ENCODE results near the gene C20orf204.

Gene C20orf204

DNA sequence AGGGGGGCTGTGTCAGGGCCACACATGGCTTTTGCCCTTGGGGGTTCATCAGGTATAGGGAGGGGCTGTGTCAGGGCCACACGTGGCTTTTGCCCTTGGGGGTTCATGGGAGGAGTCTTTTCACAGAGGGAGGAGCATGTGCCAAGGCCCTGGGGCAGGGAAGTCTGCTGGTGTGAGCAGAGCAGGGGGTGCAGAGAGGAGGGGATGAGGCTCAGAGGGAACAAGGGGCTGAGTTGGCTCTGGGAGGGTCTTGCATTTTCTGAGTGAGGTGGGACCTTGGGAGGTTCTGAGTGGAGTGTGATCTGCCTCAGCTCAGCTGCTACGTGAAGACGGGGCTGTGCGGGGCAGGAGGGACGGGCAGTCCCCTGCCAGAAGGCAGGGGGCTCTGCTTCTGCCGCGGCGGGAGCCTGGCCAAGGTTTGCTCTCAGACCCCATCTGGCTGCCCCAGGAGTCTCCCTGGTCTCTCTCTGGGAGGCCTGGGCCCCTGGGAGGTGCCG is 19.5 kb downstream of the C20orf204 start:
- no peak for DNase-seq

DNA sequence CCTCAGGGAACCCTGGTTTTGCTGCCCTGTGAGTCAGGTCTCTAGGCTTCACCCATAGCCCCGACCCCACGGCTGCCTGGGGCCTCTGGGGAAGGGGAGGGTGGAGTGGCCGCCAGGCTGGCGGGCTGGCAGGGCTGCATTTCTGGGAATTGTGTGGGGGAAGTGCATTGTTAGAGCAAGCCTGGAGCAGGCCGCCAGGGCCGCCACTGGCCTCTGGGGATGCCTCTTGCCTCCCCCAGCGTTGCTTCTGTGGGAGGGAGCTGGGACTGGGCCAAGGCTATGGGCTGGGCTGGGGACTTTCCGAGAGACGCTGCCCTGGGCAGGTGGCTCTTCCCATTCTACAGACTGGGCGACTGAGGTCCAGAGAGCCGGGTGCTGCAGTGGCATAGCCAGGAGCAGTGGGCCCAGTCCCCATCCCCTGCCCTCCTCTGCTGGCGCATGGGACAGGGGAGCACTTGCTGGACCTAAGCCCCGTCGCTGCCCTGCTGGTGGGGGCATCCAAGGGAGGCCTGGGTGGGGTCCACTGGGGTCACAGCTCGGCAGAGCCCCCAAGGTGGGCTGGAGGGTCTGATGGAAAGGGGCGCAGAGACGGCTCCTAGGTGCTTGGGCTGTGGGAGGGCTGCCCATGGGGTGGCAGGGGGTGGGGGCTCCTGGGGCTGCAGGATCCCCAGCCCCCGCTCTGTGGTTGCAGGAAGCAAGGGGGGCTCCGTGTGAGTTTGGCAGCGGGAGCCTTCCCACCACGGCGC is 20.1 kb downstream of the C20orf204 start:
- DNase-seq = no peak

- no peak for DNase-seq
Measured at GRCh38 chr20:64056639-64056888, 20.6 kb downstream of the C20orf204 start.

DNA sequence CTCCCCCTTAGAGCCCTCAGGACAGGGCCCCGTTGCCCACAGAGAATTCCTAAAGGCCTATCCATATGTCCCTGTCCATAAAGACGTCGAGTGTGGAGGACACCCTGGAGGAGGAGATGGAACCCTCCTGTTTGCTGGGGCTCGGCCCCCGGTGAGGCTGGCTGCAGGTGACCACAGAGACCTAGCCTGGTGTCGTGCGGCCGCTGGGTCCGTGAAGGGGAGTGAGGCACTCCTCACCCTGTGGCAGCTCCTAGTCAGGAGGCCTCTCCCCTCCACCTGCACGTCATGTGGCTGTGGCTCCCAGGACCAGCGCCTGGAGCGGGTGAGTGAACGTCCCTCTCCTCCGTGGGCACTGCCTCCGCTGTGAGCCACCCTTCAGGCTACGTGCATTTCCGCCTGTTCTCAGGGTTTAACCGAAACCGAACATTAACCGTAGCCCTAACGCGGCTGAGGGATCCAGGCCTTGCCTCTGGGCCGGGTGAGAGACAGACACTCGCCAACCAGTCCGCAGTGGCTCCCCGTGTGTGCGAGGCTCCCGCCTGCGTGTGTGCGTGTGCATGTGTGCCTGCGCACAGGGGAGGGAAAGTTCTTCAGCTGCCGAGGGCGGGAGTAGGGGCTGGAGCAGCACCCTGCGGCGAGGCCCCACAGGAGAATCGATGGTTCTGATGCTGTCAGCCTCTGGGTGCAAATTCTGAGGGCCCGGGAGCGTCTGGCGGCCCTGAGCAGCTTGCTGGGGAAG is 21.1 kb downstream of the C20orf204 start:
- DNase-seq = no peak

GRCh38 chr20:64057628-64058498 is 21.9 kb downstream of the C20orf204 start:
- peak in 23 of 56 donors; percentile 7 to 65 (median 27) for DNase-seq

DNA sequence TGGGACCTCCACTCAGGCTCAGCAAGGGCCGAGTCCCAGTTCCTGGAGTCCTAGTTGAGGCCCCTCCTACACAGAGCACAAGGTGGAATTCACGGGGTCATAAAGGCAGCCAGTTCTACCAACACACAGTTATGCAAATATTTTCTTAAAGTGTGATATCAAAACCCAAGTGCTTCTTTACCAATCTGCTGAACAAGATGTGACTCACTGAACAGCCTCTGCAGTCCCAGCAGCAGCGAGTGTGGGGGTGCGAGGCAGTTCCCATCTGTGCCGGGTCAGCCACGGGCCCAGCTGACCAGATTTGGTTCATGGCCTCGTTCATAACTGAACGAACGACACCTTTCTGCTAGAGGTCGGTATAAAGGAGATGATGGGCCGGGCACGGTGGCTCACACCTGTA is 22.6 kb downstream of the C20orf204 start:
- DNase-seq = peak in 1 of 56 donors; percentile 11

- DNase-seq = peak in 4 of 56 donors; percentile 34 to 58 (median 46)
Measured at GRCh38 chr20:64062276-64062595, 26.3 kb downstream of the C20orf204 start.

DNA sequence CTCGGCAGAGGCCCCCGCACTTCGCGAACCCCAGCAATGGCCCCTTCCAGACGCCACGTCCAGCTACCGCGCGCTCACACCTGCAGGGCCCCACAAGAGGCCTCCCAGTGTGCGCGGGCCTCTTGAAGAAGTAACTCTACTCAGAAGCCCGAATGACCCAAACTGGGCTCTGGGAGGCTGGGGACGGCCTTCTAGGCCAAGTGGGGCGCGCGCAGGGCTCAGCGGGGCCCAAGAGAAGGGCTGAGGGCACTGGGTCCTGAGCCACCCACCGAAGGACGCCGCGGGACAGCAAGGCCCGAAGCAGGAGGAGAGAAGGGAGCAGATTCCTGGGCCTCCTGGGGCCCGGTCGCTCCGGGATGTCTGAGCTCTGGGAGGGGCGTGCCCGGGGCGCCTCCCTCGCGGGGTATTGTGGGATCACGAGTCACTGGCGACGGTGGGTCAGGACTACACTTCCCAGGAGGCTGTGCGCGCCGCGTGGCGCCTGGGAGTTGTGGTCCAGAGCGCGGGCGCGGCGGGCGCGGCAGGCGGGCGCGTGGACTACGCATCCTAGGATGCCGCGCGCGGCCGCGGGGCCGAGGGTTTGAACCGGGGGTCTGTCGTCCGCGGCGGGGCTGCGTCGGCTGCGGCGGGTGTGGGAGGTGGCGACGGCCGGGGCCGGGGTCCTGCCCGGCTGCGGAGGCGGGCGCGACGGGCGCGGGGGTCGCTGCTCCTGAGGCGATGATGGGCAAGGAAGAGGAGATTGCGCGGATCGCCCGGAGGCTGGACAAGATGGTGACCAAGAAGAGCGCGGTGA is 26.8 kb downstream of the C20orf204 start, which contains the start of gene TCEA2:
TSS of gene TCEA2 (plus strand) at position 603 of the 793 bp plus-strand sequence. CDS start at position 718, 115 bp downstream.
- peak; percentile 44 to 99 (median 94) for DNase-seq

DNA sequence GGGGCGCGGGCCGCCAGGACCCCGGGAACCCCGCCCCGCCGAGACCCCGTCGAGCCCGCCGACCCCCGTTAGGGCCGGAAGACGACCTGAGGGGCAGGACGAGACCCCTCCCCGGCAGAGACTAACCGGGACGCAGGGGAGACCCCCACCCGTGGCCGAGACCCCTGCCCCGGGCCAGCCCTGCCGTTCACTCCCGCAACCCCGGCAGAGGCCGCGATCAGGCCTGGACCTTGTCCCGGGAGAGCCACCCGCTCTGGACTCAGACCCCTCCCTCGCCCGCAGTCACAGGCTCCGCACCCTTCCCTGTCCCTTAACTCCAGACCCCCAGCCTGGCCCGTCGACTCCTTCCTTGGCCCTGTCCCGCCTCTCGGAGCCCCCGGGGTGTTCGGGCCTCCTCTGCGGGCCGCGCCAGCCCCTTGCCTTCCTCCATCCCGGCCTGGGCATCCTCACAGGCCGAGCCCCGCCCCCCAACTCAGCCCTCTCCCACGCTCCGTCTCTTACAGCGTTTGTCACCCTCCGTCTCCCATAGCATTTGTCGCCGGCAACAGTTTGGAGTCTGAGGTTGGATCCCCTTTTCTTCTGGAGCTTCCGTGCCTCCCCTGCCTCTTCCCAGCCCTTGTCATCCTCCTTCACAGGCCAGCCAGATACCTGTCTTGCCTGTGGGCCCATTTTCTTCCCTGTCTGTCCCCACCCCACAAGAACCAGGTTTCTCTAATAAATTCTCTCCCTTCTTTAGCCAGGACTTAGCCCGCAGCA is 27.6 kb downstream of the C20orf204 start:
- peak in 14 of 56 donors; percentile 7 to 64 (median 30) for DNase-seq

- DNase-seq = no peak
Measured at GRCh38 chr20:64064145-64064698, 28.2 kb downstream of the C20orf204 start.

GRCh38 chr20:64065062-64065973 is 29.3 kb downstream of the C20orf204 start:
- DNase-seq = no peak

GRCh38 chr20:64065974-64066343 is 30.0 kb downstream of the C20orf204 start:
- DNase-seq = no peak

GRCh38 chr20:64067005-64067632 is 31.1 kb downstream of the C20orf204 start:
- DNase-seq = no peak

DNA sequence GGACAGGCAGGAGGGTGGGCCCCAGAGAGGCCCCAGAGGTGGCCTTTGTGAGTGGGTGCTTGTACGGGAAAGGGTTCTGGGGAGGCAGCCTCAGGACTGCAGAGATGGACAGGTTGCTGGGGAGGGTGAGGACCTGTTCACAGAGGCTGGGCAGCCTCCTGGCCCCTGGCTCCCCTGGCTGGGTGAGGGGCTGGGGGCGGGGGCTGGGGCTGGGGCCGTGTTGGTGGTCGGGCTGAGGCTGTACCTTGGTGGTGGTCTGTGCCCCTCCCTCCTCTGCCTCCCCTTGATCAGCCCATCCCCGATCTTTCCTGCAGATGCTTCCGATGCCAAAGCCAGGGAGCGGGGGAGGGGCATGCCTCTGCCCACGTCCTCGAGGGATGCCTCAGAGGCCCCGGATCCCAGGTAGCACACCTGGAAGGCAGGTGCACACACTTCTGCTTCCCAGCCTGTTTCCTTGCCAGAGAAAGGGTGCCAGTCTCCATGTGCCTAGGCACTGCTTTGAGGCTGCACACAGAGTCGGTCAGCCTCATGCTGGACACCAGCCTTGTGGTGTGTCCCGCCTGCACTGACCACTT is 31.8 kb downstream of the C20orf204 start:
- no peak for DNase-seq

DNA sequence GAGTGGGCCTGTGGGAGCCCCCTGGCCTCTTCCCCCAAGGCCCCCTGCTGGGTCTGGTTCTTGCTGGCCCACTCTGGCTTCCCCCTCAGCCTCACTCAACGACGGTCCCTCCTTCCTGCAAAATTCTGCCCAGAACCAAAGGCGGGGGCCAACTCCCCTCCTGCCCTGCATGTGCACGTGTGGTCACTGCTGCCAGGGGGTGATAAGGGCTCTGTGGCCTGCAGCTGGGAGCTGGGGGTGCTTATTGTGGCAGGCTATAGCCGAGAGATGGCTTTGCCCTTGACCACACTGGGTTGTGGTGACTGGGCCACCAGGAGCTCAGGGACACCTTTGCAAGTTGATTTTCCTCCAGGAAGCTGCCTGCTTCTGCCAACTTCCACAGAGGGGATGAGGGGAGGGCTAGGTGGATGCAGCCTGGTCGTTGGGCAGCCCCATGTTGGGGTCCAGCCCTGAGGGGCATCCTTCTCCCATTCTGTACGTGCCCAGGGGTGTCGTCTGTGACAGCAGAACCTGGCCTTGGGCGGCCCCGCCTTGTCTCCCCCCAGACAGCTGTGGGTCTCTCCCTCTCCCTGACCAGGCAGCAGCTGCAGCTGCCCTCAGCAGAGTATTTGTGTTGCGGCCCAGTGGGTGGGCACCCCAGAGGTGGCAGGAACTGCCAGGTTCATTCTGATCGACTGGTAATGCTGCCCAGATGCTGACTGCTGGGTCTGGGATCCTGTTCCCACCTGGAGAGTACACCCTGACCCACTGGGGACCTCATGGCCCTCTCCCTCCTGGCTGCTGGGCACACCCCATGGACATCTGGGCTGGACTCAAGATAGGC is 32.6 kb downstream of the C20orf204 start:
- DNase-seq = no peak

DNA sequence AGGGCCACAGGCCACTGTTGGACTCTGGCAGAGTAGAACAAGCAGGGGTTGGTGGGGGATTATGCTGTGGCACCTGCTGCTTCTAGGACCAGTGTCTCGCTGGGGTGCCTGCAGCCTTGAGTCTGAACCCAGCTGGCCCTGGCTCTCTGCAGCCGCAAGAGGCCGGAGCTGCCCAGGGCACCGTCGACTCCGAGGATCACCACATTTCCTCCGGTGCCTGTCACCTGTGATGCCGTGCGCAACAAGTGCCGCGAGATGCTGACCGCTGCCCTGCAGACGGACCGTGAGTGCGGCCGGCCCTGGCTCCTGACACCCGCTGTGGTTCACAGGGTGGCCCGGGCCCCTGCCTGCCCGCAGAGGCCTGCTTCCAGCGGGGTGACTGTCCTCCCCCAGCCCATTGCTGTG is 33.2 kb downstream of the C20orf204 start:
- no peak for DNase-seq

GRCh38 chr20:64069614-64070243 is 33.7 kb downstream of the C20orf204 start:
- no peak for DNase-seq

All from amygdala (tissue), 56 donors.